H9 (cell line): ENCODE data around the gene ACOXL. TPM values are rescaled to one million over a fixed set of nuclear protein-coding genes. Genes with fewer than 3 reads are reported as not detected.

Experiments used
- DNase-seq: peaks from one replicate; pipeline ENCODE4 v3.0.0-alpha.2; 2017
- H2AFZ ChIP-seq: one replicate; pipeline ENCODE4 v1.6.1; 2013; ENCODE audit warnings: mild to moderate bottlenecking, low read length, control low read depth, moderate library complexity
- H2AK5ac ChIP-seq: 2 replicates; pipeline ENCODE4 v1.6.1; 2013; ENCODE audit warnings: low read length, control low read depth, mixed read lengths; ENCODE audit not compliant: insufficient read length
- H2BK120ac ChIP-seq: one replicate; pipeline ENCODE4 v1.6.1; 2013; ENCODE audit warnings: low read depth, mild to moderate bottlenecking, low read length, control low read depth, inconsistent platforms; ENCODE audit not compliant: poor library complexity, severe bottlenecking
- H2BK12ac ChIP-seq: 2 replicates; pipeline ENCODE4 v1.6.1; 2013; ENCODE audit warnings: low read length, control low read depth, mixed read lengths, low read depth; ENCODE audit not compliant: insufficient read length
- H2BK15ac ChIP-seq: 2 replicates; pipeline ENCODE4 v1.6.1; 2013; ENCODE audit warnings: low read depth, low read length, control low read depth
- H2BK20ac ChIP-seq: one replicate; pipeline ENCODE4 v1.6.1; 2013; ENCODE audit warnings: low read depth, mild to moderate bottlenecking, low read length, control low read depth, inconsistent platforms; ENCODE audit not compliant: poor library complexity, severe bottlenecking
- H2BK5ac ChIP-seq: 2 replicates; pipeline ENCODE4 v1.6.1; 2013; ENCODE audit warnings: low read length, control low read depth, mixed read lengths; ENCODE audit not compliant: insufficient read length
- H3K14ac ChIP-seq: 2 replicates; pipeline ENCODE4 v1.6.1; 2013; ENCODE audit warnings: low read length, control low read depth; ENCODE audit not compliant: insufficient read depth
- H3K18ac ChIP-seq: 2 replicates; pipeline ENCODE4 v1.6.1; 2013; ENCODE audit warnings: low read depth, mild to moderate bottlenecking, mixed read lengths, low read length, control low read depth; ENCODE audit not compliant: insufficient read length
- H3K23ac ChIP-seq: 2 replicates; pipeline ENCODE4 v1.6.1; 2013; ENCODE audit warnings: low read length, control low read depth, mixed read lengths, low read depth; ENCODE audit not compliant: insufficient read length
- H3K23me2 ChIP-seq: 2 replicates; pipeline ENCODE4 v1.6.1; 2013; ENCODE audit warnings: low read depth, mild to moderate bottlenecking, mixed read lengths, low read length, control low read depth; ENCODE audit not compliant: insufficient read length, poor library complexity, severe bottlenecking
- H3K27ac ChIP-seq: 2 replicates; pipeline ENCODE4 v1.5.1; 2013; ENCODE audit warnings: low read length, control low read depth, mixed read lengths, low read depth; ENCODE audit not compliant: insufficient read length
- H3K27me3 ChIP-seq: 2 replicates; pipeline ENCODE4 v1.6.1; 2013; ENCODE audit warnings: low read length, control low read depth, inconsistent platforms; ENCODE audit not compliant: insufficient read depth
- H3K4ac ChIP-seq: 2 replicates; pipeline ENCODE4 v1.6.1; 2013; ENCODE audit warnings: low read depth, mild to moderate bottlenecking, control low read depth, inconsistent platforms, low read length, moderate library complexity
- H3K4me1 ChIP-seq: 2 replicates; pipeline ENCODE4 v1.6.1; 2013; ENCODE audit warnings: low read length, control low read depth, inconsistent platforms; ENCODE audit not compliant: insufficient read depth
- H3K4me2 ChIP-seq: 2 replicates; pipeline ENCODE4 v1.6.1; 2013; ENCODE audit warnings: low read length, control low read depth, mixed read lengths; ENCODE audit not compliant: insufficient read length, insufficient read depth
- H3K56ac ChIP-seq: 2 replicates; pipeline ENCODE4 v1.6.1; 2013; ENCODE audit warnings: low read depth, mild to moderate bottlenecking, mixed read lengths, low read length, control low read depth; ENCODE audit not compliant: insufficient read length
- H3K79me1 ChIP-seq: 2 replicates; pipeline ENCODE4 v1.6.1; 2013; ENCODE audit warnings: low read depth, mild to moderate bottlenecking, moderate library complexity, low read length, control low read depth, inconsistent platforms; ENCODE audit not compliant: insufficient read depth, poor library complexity, severe bottlenecking
- H3K79me2 ChIP-seq: 2 replicates; pipeline ENCODE4 v1.6.1; 2013; ENCODE audit warnings: low read length, control low read depth, inconsistent platforms; ENCODE audit not compliant: insufficient read depth
- H3K9ac ChIP-seq: 2 replicates; pipeline ENCODE4 v1.6.1; 2013; ENCODE audit warnings: low read length, control low read depth, mixed read lengths; ENCODE audit not compliant: insufficient read length; ENCODE audit errors: extremely low read depth
- H3K9me3 ChIP-seq: one replicate; pipeline ENCODE4 v1.6.1; 2013; ENCODE audit warnings: low read depth, low read length, inconsistent platforms; ENCODE audit not compliant: control insufficient read depth
- H3T11ph ChIP-seq: one replicate; pipeline ENCODE4 v1.6.1; 2013; ENCODE audit warnings: mild to moderate bottlenecking, low read length, control low read depth, inconsistent platforms
- H4K20me1 ChIP-seq: one replicate; pipeline ENCODE4 v1.6.1; 2013; ENCODE audit not compliant: control insufficient read depth, insufficient read length, insufficient read depth
- H4K5ac ChIP-seq: 2 replicates; pipeline ENCODE4 v1.6.1; 2013; ENCODE audit warnings: low read depth, mild to moderate bottlenecking, mixed read lengths, low read length, control low read depth; ENCODE audit not compliant: insufficient read length
- H4K8ac ChIP-seq: replicated peaks from 2 replicates; pipeline ENCODE4 v1.6.1; 2013; ENCODE audit warnings: low read length, control low read depth, mixed read lengths, low read depth; ENCODE audit not compliant: insufficient read length
- H4K91ac ChIP-seq: 2 replicates; pipeline ENCODE4 v1.6.1; 2013; ENCODE audit warnings: low read depth, mild to moderate bottlenecking, moderate library complexity, mixed read lengths, low read length, control low read depth; ENCODE audit not compliant: insufficient read length
- H3K27ac Mint-ChIP-seq, 3 experiments: 2 replicates in 2 of 3; 3 replicates in 1 of 3; pipeline ENCODE4 v1.8.0; 2020 to 2021; ENCODE audit warnings: mixed read lengths in 3 of 3, mild to moderate bottlenecking in 1 of 3, moderate library complexity in 1 of 3
- H3K27me3 Mint-ChIP-seq: 2 replicates; pipeline ENCODE4 v1.8.0; 2021; ENCODE audit warnings: low read depth, mild to moderate bottlenecking, moderate library complexity, mixed read lengths
- H3K36me3 Mint-ChIP-seq, 3 experiments: 2 replicates in 2 of 3; 3 replicates in 1 of 3; pipeline ENCODE4 v1.8.0; 2020 to 2021; ENCODE audit warnings: low read depth in 3 of 3, mixed read lengths in 3 of 3; ENCODE audit not compliant: insufficient read depth in 1 of 3
- H3K4me1 Mint-ChIP-seq, 2 experiments: 2 replicates each; pipeline ENCODE4 v1.8.0; 2020; ENCODE audit warnings: mixed read lengths in 2 of 2
- H3K4me3 Mint-ChIP-seq, 2 experiments: 2 replicates in 1 of 2; 3 replicates in 1 of 2; pipeline ENCODE4 v1.8.0; 2020 to 2021; ENCODE audit warnings: mild to moderate bottlenecking in 2 of 2, mixed read lengths in 2 of 2, moderate library complexity in 1 of 2
- H3K9me3 Mint-ChIP-seq, 2 experiments: 2 replicates in 1 of 2; 3 replicates in 1 of 2; pipeline ENCODE4 v1.8.0; 2020; ENCODE audit warnings: mild to moderate bottlenecking in 2 of 2, mixed read lengths in 2 of 2, moderate library complexity in 1 of 2
- WGBS: extraction: QIAGEN DNeasy Blood & Tissue Kit; methylation state at CpG from one replicate; pipeline ENCODE4 v1.1.7; 2013; ENCODE audit warnings: missing lambda C conversion rate, low lambda C conversion rate, mixed read lengths; ENCODE audit not compliant: insufficient read length; ENCODE audit errors: extremely low coverage; 5-methylcytosine and 5-hydroxymethylcytosine counted together
- total RNA-seq: library from RNA; stranded (reverse); gene quantifications from 2 replicates; pipeline ENCODE4 v1.2.1, GENCODE V29; 2021
- TF ChIP-seq, protein P1 (sequence below): fragments of 200-600 bp; sonication (generic); conservative IDR thresholded peaks from 3 replicates; pipeline ENCODE4 v1.8.0; 2021; ENCODE audit warnings: antibody characterized with exemption, mild to moderate bottlenecking

ACOXL gene
- total RNA-seq, 1 experiment from 2014 or later, result 37.6 TPM

DNA sequence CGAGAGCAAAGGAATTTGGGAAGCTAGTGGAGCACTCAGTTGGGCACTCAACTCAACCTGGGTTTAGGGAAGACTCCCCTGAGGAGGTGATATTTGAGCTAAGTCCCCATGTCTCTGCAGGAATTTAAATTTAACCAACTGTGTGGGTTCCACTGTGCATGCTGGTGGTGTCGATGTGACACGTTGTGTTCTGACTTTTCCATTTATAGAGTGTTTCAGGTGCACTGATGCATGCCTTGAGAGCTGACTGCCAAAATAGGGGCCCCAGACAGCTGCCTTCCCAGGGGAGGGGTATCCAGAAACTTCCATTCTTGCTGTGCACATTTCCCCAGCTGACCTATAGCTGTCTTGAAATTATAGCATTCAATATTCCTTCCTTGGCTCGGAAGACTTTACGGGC lies 324.7 kb downstream of the ACOXL start:
- no peak overlapping the region for H2AFZ ChIP-seq
- no peaks in the 10 kb centered on the region for H3K79me1 ChIP-seq
- no peak overlapping the region for H2BK15ac ChIP-seq
- Mint-ChIP-seq H3K9me3 (peaks cover 0 to 3% of the 10 kb centered on the region in 2 experiments; a peak in 2 of 5 replicates), H3K4me1 (peaks cover 3 to 4% of the 10 kb centered on the region in 2 experiments; a peak in 2 of 4 replicates), H3K36me3 (peaks cover 7 to 17% (median 10%) of the 10 kb centered on the region in 3 experiments; a peak in 6 of 7 replicates), H3K27me3 (no peaks in the 10 kb centered on the region; the same call in 1 of the 2 replicates), H3K27ac (no peak overlapping the region), H3K4me3 (no peak overlapping the region)
- H3K4me1 ChIP-seq, result no peaks in the 10 kb centered on the region
- no peak overlapping the region for H3K56ac ChIP-seq
- H2BK5ac ChIP-seq, result no peak overlapping the region
- H3K9me3 ChIP-seq, result no peaks in the 10 kb centered on the region
- no peak overlapping the region for H2BK12ac ChIP-seq
- H3K18ac ChIP-seq, result no peak overlapping the region
- H3K14ac ChIP-seq, result no peak overlapping the region
- no peaks in the 10 kb centered on the region for H4K20me1 ChIP-seq
- H3K79me2 ChIP-seq, result no peaks in the 10 kb centered on the region
- H3K27me3 ChIP-seq, result no peaks in the 10 kb centered on the region
- H3K9ac ChIP-seq, result no peak overlapping the region
- no peak overlapping the region for H4K8ac ChIP-seq
- no peak overlapping the region for H4K91ac ChIP-seq
- H4K5ac ChIP-seq, result no peak overlapping the region
- H2BK120ac ChIP-seq, result no peak overlapping the region
- no peak overlapping the region for H3T11ph ChIP-seq
- no peak overlapping the region for H2AK5ac ChIP-seq
- no peak overlapping the region for H3K4ac ChIP-seq
- no CpG with 5 or more reads among the region's 5 CpGs for WGBS
- no peak overlapping the region for H3K27ac ChIP-seq
- no peak for DNase-seq
- H3K4me2 ChIP-seq, result no peak overlapping the region
- TF ChIP-seq, protein P1, sequence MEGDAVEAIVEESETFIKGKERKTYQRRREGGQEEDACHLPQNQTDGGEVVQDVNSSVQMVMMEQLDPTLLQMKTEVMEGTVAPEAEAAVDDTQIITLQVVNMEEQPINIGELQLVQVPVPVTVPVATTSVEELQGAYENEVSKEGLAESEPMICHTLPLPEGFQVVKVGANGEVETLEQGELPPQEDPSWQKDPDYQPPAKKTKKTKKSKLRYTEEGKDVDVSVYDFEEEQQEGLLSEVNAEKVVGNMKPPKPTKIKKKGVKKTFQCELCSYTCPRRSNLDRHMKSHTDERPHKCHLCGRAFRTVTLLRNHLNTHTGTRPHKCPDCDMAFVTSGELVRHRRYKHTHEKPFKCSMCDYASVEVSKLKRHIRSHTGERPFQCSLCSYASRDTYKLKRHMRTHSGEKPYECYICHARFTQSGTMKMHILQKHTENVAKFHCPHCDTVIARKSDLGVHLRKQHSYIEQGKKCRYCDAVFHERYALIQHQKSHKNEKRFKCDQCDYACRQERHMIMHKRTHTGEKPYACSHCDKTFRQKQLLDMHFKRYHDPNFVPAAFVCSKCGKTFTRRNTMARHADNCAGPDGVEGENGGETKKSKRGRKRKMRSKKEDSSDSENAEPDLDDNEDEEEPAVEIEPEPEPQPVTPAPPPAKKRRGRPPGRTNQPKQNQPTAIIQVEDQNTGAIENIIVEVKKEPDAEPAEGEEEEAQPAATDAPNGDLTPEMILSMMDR, result no peak
- H3K23ac ChIP-seq, result no peak overlapping the region
- H2BK20ac ChIP-seq, result no peak overlapping the region
- no peaks in the 10 kb centered on the region for H3K23me2 ChIP-seq
